PC-3 (cell line): ENCODE data around the gene NFIX. TPM values are rescaled to one million over a fixed set of nuclear protein-coding genes. Genes with fewer than 3 reads are reported as not detected.

Source experiments
- ATAC-seq: fragments of 200-7000 bp; cut with Tn5 transposase; 2 replicates; pipeline ENCODE4 v1.9.1; 2020; ENCODE audit warnings: mild to moderate bottlenecking, moderate library complexity
- BruUV-seq: library from RNA; stranded (reverse); fragments of 400-500 nt; replicated peaks from 2 replicates; lab custom pipeline; 2021; lab: Mats Ljungman, UMichigan
- CTCF ChIA-PET: fragments of 300-600 bp; sonication (Branson Sonifier 250); formaldehyde crosslinking; loops from one replicate; lab custom pipeline; 2022; ENCODE audit warnings: antibody characterized with exemption; lab: Charles Lee
- POLR2A ChIA-PET: fragments of 300-600 bp; sonication (Branson Sonifier 250); formaldehyde crosslinking; loops from one replicate; lab custom pipeline; 2022; ENCODE audit warnings: antibody characterized with exemption; ENCODE audit not compliant: unreplicated experiment; lab: Charles Lee
- DNase-seq: peaks from one replicate; pipeline ENCODE4 v3.0.0-alpha.2; 2015
- H2AFZ ChIP-seq: fragments of 300-600 bp; sonication (generic); 2 replicates; pipeline ENCODE4 v1.6.0; 2016; ENCODE audit warnings: antibody characterized with exemption, low read length
- H3F3A ChIP-seq: fragments of 300-600 bp; sonication (generic); one replicate; pipeline ENCODE4 v1.6.0; 2017; ENCODE audit warnings: antibody characterized with exemption, low read length, control low read depth, mild to moderate bottlenecking; ENCODE audit not compliant: unreplicated experiment
- H3K27ac ChIP-seq: fragments of 300-600 bp; sonication (generic); 2 replicates; pipeline ENCODE4 v1.5.1; 2016; ENCODE audit warnings: mild to moderate bottlenecking, low read length
- H3K27me3 ChIP-seq: fragments of 300-600 bp; sonication (generic); 2 replicates; pipeline ENCODE4 v1.6.1; 2016; ENCODE audit warnings: low read length, mixed read lengths
- H3K36me3 ChIP-seq: fragments of 300-600 bp; sonication (generic); 2 replicates; pipeline ENCODE4 v1.6.1; 2016; ENCODE audit warnings: low read depth, mixed run types, low read length, mixed read lengths
- H3K4me1 ChIP-seq: fragments of 300-600 bp; sonication (generic); 2 replicates; pipeline ENCODE4 v1.5.1; 2016; ENCODE audit warnings: low read length; ENCODE audit not compliant: insufficient read depth
- H3K4me2 ChIP-seq: fragments of 300-600 bp; sonication (generic); 2 replicates; pipeline ENCODE4 v1.6.0; 2016; ENCODE audit warnings: low read length
- H3K4me3 ChIP-seq: fragments of 300-600 bp; sonication (generic); 2 replicates; pipeline ENCODE4 v1.5.1; 2016; ENCODE audit warnings: mild to moderate bottlenecking, low read length, mixed read lengths
- H3K79me2 ChIP-seq: fragments of 300-600 bp; sonication (generic); 2 replicates; pipeline ENCODE4 v1.6.1; 2017; ENCODE audit warnings: low read length, mixed read lengths
- H3K9ac ChIP-seq: fragments of 300-600 bp; sonication (generic); 2 replicates; pipeline ENCODE4 v1.6.0; 2016; ENCODE audit warnings: mild to moderate bottlenecking, low read length
- H3K9me2 ChIP-seq: fragments of 300-600 bp; sonication (generic); replicated peaks from 2 replicates; pipeline ENCODE4 v1.6.1; 2016; ENCODE audit warnings: mixed run types, low read length, mixed read lengths
- H3K9me3 ChIP-seq: fragments of 300-600 bp; sonication (generic); 2 replicates; pipeline ENCODE4 v1.6.1; 2016; ENCODE audit warnings: low read length, mixed read lengths
- H4K20me1 ChIP-seq: fragments of 300-600 bp; sonication (generic); 2 replicates; pipeline ENCODE4 v1.6.1; 2016; ENCODE audit warnings: low read length, mixed read lengths
- EZH2 ChIP-seq: fragments of 300-600 bp; sonication (generic); IDR thresholded peaks from one replicate; pipeline ENCODE4 v1.6.1; 2017; ENCODE audit warnings: antibody characterized with exemption, mild to moderate bottlenecking, low read length; ENCODE audit not compliant: unreplicated experiment
- EZH2phosphoT487 ChIP-seq: fragments of 300-600 bp; sonication (generic); IDR thresholded peaks from 2 replicates; pipeline ENCODE4 v1.6.1; 2018; ENCODE audit warnings: mild to moderate bottlenecking, antibody characterized with exemption, low read length, borderline replicate concordance
- intact Hi-C: fragments of 100-400 bp; cut with micrococcal nuclease; formaldehyde crosslinking; loops from 2 replicates; pipeline ENCODE4 v1.9.0; 2023
- total RNA-seq: library from RNA; depleted of rRNA; stranded (reverse); fragments of >200 nt; gene quantifications from 2 replicates; pipeline ENCODE4 v1.2.3, GENCODE V29; 2014
- TF ChIP-seq, protein P1 (sequence below): fragments of 300-600 bp; sonication (generic); conservative IDR thresholded peaks from 2 replicates; pipeline ENCODE4 v1.5.1; 2017; ENCODE audit warnings: antibody characterized with exemption, low read depth, mild to moderate bottlenecking, low read length

Gene NFIX
- total RNA-seq, 1 experiment from 2014 or later: 43.3 TPM

DNA sequence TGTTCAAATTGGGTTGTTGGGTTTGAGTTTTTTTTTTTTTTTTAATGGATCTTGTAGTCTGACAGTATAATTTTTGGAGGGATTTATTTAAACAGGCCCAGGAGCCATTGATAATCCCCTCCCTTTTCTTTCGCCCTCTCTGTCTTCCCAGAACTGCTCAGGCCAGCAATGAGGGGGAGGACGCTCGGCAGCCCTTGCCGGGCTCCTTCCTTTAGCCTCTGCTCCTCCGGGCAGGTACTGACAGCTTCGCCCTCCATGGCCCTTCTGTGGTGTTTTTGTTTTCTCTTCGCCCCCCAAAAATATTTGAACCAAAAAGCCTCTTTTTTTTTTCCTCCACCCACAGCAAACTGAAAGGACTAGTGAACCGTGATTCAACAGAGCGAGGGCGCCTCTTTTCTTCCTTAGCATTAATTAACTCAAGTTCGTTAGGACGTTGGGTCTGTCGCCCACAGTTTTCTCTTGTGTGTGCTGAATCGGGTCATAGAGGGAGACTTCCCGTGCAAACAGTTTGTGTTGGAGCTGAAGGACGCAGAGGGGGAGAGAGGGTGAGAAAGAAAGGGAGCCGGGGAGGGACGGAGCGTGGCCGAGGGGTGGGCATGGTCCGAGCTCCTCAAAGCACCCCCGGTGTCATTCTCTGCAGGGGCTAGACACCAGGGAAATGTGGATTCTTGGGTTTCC lies 21.5 kb downstream of the NFIX start:
- BruUV-seq: no TSS peak
- DNase-seq (peak; percentile 42), ATAC-seq (no peak)
- no peaks in the 10 kb centered on the region for H3K27me3 ChIP-seq
- H3F3A ChIP-seq: peaks cover 5% of the 10 kb centered on the region
- H3K79me2 ChIP-seq: peaks cover 100% of the 10 kb centered on the region
- H3K4me1 ChIP-seq: peaks cover 77% of the 10 kb centered on the region
- CTCF ChIA-PET: interaction anchor here (0.7 to 1.8 kb wide), 4 partner anchors 15 to 138 kb away, joined by 3 to 6 read pairs (median 4); no protein-coding TSS in a partner anchor
- TF ChIP-seq, protein P1, sequence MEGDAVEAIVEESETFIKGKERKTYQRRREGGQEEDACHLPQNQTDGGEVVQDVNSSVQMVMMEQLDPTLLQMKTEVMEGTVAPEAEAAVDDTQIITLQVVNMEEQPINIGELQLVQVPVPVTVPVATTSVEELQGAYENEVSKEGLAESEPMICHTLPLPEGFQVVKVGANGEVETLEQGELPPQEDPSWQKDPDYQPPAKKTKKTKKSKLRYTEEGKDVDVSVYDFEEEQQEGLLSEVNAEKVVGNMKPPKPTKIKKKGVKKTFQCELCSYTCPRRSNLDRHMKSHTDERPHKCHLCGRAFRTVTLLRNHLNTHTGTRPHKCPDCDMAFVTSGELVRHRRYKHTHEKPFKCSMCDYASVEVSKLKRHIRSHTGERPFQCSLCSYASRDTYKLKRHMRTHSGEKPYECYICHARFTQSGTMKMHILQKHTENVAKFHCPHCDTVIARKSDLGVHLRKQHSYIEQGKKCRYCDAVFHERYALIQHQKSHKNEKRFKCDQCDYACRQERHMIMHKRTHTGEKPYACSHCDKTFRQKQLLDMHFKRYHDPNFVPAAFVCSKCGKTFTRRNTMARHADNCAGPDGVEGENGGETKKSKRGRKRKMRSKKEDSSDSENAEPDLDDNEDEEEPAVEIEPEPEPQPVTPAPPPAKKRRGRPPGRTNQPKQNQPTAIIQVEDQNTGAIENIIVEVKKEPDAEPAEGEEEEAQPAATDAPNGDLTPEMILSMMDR: no peak
- TF ChIP-seq EZH2 (no peak), EZH2phosphoT487 (no peak)
- H4K20me1 ChIP-seq: no peaks in the 10 kb centered on the region
- H2AFZ ChIP-seq: peak overlapping the region; percentile 49
- peak overlapping the region; percentile 86 for H3K9ac ChIP-seq
- H3K27ac ChIP-seq: peak overlapping the region; percentile 50
- no peaks in the 10 kb centered on the region for H3K36me3 ChIP-seq
- POLR2A ChIA-PET: no interaction called here
- intact Hi-C loops: loop anchor here (5.0 kb wide), 1 partner anchor 34 kb away; no protein-coding TSS in a partner anchor
- H3K9me2 ChIP-seq: no peaks in the 10 kb centered on the region
- H3K4me2 ChIP-seq: peak overlapping the region; percentile 92
- peak overlapping the region; percentile 56 for H3K4me3 ChIP-seq
- H3K9me3 ChIP-seq: no peaks in the 10 kb centered on the region

DNA sequence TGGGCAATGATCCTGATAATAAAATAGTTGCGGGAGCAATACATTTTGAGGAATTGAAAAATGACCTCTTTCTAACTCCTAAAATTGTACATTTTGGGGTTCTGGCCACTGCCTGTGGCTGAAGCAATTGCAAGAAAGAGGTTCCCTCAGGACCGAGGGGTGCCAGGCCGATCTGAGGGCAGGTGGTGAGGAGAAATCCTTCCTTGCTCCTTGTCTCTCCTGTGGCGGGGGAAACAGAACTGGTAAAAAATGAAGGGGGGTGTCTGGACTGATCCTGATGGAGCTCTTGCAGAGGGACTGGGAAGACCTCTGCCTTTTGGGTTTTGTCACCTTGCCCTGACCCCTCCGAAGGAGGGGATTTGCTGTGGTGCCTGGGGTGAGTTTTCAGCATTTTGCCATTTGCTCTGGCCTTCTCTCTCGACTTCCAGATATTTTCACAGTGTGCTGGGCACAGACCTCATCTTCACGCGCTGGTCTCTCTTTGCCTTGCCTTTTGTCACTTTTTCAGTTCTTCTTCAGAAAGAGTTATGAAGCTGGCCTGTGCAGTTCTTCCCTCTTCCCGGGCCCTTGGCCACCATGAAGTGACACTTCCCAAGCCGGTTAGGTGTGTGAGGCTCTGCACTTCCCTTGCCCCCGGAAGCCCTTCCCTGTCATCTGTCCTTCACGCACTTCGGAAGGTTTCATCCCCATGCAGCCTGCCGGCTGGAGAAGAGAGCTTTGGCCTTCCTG lies 22.2 kb downstream of the NFIX start:
- Histone ChIP-seq H3K9me2 (no peaks in the 10 kb centered on the region), H2AFZ (peak overlapping the region; percentile 49), H3K79me2 (peaks cover 100% of the 10 kb centered on the region), H3K27ac (peak overlapping the region; percentile 50), H3K9me3 (no peaks in the 10 kb centered on the region), H3K4me1 (peaks cover 82% of the 10 kb centered on the region), H3K4me2 (peak overlapping the region; percentile 92), H3K9ac (peak overlapping the region; percentile 86), H3F3A (peaks cover 5% of the 10 kb centered on the region), H4K20me1 (no peaks in the 10 kb centered on the region), H3K4me3 (peak overlapping the region; percentile 56), H3K36me3 (no peaks in the 10 kb centered on the region), H3K27me3 (no peaks in the 10 kb centered on the region)
- ATAC-seq (peak; percentile 7), DNase-seq (peak; percentile 70)
- BruUV-seq: no TSS peak
- ChIA-PET CTCF (interaction anchor here (1.5 to 1.8 kb wide), 2 partner anchors 14 to 16 kb away, joined by 6 read pairs; no protein-coding TSS in a partner anchor), POLR2A (interaction anchor here (0.6 kb wide), 1 partner anchor 38 kb away, joined by 3 read pairs; no protein-coding TSS in a partner anchor)
- TF ChIP-seq EZH2: no peak
- TF ChIP-seq, protein P1: no peak
- no peak for TF ChIP-seq EZH2phosphoT487
- intact Hi-C loops: loop anchor here (5.0 kb wide), 1 partner anchor 35 kb away; no protein-coding TSS in a partner anchor
